Right lobe of liver (tissue), 6 donors: ENCODE results near the gene SLC13A5. TPM values are rescaled to one million over a fixed set of nuclear protein-coding genes. Genes with fewer than 3 reads are reported as not detected.

Source experiments
- ATAC-seq, 4 donors: fragments of 200-7000 bp; cut with Tn5 transposase; one replicate each; pipeline ENCODE4 v1.9.1; 2020; ENCODE audit warnings: mild to moderate bottlenecking in 4 of 4, moderate library complexity in 4 of 4
- DNase-seq, 3 donors: peaks; one replicate each; pipeline ENCODE4 v3.0.0-alpha.2; 2020
- H3K27ac ChIP-seq, 3 donors: fragments of 200-600 bp; one replicate each; pipeline ENCODE4 v1.8.0; 2022
- H3K27me3 ChIP-seq, 2 donors: fragments of 200-600 bp; one replicate each; pipeline ENCODE4 v1.8.0; 2022
- H3K36me3 ChIP-seq, 4 donors: fragments of 200-600 bp; sonication (generic) in 1 of 4; one replicate each; pipeline versions ENCODE4 v1.5.1 to v1.8.0; 2017 to 2022; ENCODE audit warnings: control low read depth in 1 of 4
- H3K4me1 ChIP-seq, 4 donors: fragments of 200-600 bp; sonication (generic) in 1 of 4; one replicate each; pipeline versions ENCODE4 v1.5.1 to v1.8.0; 2017 to 2022; ENCODE audit warnings: control low read depth in 1 of 4
- H3K4me3 ChIP-seq, 3 donors: fragments of 200-600 bp; one replicate each; pipeline ENCODE4 v1.8.0; 2022
- H3K9me3 ChIP-seq, 4 donors: fragments of 200-600 bp; sonication (generic) in 1 of 4; one replicate each; pipeline versions ENCODE4 v1.5.1 to v1.8.0; 2017 to 2022; ENCODE audit warnings: control low read depth in 1 of 4
- CTCF ChIP-seq, 4 donors: fragments of 200-600 bp in 3 of 4; fragments of 450-650 bp in 1 of 4; IDR thresholded peaks; one replicate each; pipeline versions ENCODE4 v1.5.1 to v1.8.0; 2016 to 2022; ENCODE audit warnings: antibody characterized with exemption in 4 of 4, mild to moderate bottlenecking in 2 of 4
- POLR2A ChIP-seq: fragments of 450-650 bp; IDR thresholded peaks from one replicate; pipeline ENCODE4 v1.6.1; 2017; ENCODE audit warnings: antibody characterized with exemption, mild to moderate bottlenecking
- WGBS: methylation state at CpG from one replicate; pipeline ENCODE4 v1.1.6; 2018; ENCODE audit warnings: low coverage, low lambda C conversion rate; ENCODE audit not compliant: insufficient coverage; ENCODE audit errors: missing lambda C conversion rate; 5-methylcytosine and 5-hydroxymethylcytosine counted together
- intact Hi-C, 2 donors: fragments of 100-400 bp; cut with DNase I; formaldehyde crosslinking; loops; one replicate each; pipeline versions ENCODE4 v1.11.2 to v1.14.1; 2022
- microRNA-seq, 2 donors: library from miRNA; unstranded; fragments of <30 nt; microRNA quantifications; one replicate each; pipeline ENCODE4, GENCODE V29; 2019 to 2020
- small RNA-seq, 2 experiments: library from RNA; depleted of rRNA; stranded (forward); fragments of <200 nt; gene quantifications; one replicate each; pipeline ENCODE3, GENCODE V24; 2016
- total RNA-seq, 6 experiments: library from RNA; depleted of rRNA in 2 of 6; stranded (reverse); fragments of >200 nt in 2 of 6; fragmentation: NEBNext Ultra II Directional in 3 of 6; extraction: Animal tissue kit (Norgen Biotek cat#: 25700) in 3 of 6; gene quantifications; one replicate each; pipeline versions ENCODE4 v1.1.0 to v1.2.4, GENCODE V29; 2016 to 2023
- donor health status: DM: no; HTN: yes; CAD: no.
- donor health status: DM: no; HTN: no; CAD: no.
- donor health status: DM: no; HTN: no; CAD: no.
- donor health status: DM: no; HTN: yes; CAD: no.
- donor health status: DM: no; HTN: yes; CAD: no.

SLC13A5 gene
- total RNA-seq, 6 experiments from 2014 or later = 142 to 383 (median 264) TPM

DNA sequence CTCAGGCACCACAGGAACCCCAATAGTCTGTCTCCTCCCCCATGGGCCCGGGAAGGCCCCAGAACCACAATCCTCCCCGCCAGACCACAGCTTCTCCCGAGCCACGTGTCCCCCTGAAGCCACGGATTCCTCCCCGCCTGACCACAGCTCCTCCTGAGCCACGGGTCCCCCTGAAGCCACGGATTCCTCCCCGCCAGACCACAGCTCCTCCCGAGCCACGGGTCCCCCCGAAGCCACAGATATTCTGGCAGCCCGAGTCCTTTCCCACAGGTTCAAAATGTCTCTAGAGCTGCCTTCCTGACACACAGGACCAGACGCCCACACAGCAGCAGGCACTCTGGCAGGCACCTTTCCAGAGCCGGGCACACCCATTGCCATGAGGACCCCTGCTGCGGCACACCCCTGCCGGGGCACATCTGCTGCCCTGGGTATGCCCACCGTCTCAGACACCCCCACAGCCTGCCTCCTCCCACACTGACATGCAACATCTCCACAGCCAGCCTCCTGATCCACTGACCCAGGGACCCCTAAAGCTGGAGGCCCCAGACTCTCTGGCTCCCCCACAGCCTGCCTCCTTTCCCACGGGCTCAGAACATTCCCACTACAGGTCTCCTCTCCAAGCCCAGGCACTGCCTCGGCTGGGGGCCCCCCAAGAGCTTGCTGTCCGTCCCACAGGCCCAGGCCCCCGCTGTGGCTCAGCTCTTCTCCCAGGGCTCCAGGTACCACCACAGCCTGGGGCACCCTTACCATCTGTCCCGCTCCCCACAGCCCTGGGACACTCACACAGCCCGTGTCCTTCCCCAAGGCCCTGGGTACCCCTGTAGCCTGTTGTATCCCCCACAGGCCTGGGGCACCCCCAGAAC is 74.9 kb downstream of the SLC13A5 start:
- no peak for DNase-seq
- no peak for TF ChIP-seq CTCF (IDR thresholded peaks at IDR 0.05)
- no peak for TF ChIP-seq POLR2A
- peaks cover 0 to 6% (median 2%) of the 10 kb centered on the region in 4 donors for H3K36me3 ChIP-seq
- no peaks in the 10 kb centered on the region for H3K27me3 ChIP-seq
- H3K9me3 ChIP-seq = no peaks in the 10 kb centered on the region
- H3K4me1 ChIP-seq = peaks cover 0 to 23% (median 9%) of the 10 kb centered on the region in 4 donors
- H3K27ac ChIP-seq = no peak overlapping the region
- WGBS = 87% methylated on average over 9 of the region's 24 CpGs
- no peak overlapping the region for H3K4me3 ChIP-seq
- intact Hi-C loops = loop anchor here (5.0 to 10.0 kb wide), 3 partner anchors 63 to 166 kb away; no protein-coding TSS in a partner anchor
- no peak for ATAC-seq

DNA sequence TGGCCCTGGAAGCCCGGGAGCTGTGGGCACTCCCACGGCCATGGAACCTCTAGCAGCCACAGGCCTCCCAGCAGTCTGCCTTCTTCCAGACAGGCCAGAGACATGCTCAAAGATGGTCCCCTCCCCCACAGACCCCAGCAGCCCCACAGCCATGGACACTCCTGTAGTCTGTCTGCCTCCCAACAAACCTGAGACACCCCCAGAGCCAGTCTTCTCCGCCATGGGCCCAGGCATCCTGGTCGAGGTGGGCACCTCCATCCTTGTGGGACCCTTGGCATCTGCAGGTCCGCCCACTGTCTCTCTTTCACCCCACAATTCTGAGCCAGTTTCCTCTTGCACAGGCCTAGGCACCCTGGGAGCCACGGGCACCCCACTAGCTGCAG is 75.7 kb downstream of the SLC13A5 start:
- Histone ChIP-seq H3K9me3 (no peaks in the 10 kb centered on the region), H3K27me3 (no peaks in the 10 kb centered on the region), H3K4me1 (peaks cover 0 to 18% (median 7%) of the 10 kb centered on the region in 4 donors), H3K36me3 (peaks cover 0 to 14% (median 2%) of the 10 kb centered on the region in 4 donors), H3K27ac (no peak overlapping the region), H3K4me3 (no peak overlapping the region)
- TF ChIP-seq CTCF (IDR thresholded peaks at IDR 0.05) (no peak), POLR2A (no peak)
- no CpG with 5 or more reads among the region's 6 CpGs for WGBS
- ATAC-seq (no peak), DNase-seq (no peak)
- intact Hi-C loops = loop anchor here (5.0 to 10.0 kb wide), 3 partner anchors 63 to 165 kb away; no protein-coding TSS in a partner anchor

GRCh38 chr17:6636616-6637457 is 76.3 kb downstream of the SLC13A5 start:
- TF ChIP-seq CTCF (IDR thresholded peaks at IDR 0.05) (no peak), POLR2A (no peak)
- ATAC-seq = no peak
- WGBS = 90% methylated on average over 6 of the region's 17 CpGs
- Histone ChIP-seq H3K4me1 (peaks cover 0 to 11% (median 4%) of the 10 kb centered on the region in 4 donors), H3K4me3 (no peak overlapping the region), H3K27ac (no peak overlapping the region), H3K9me3 (no peaks in the 10 kb centered on the region), H3K27me3 (no peaks in the 10 kb centered on the region), H3K36me3 (peaks cover 0 to 17% (median 4%) of the 10 kb centered on the region in 4 donors)
- no peak for DNase-seq
- intact Hi-C loops = loop anchor here (5.0 to 10.0 kb wide), 3 partner anchors 62 to 165 kb away; no protein-coding TSS in a partner anchor

DNA sequence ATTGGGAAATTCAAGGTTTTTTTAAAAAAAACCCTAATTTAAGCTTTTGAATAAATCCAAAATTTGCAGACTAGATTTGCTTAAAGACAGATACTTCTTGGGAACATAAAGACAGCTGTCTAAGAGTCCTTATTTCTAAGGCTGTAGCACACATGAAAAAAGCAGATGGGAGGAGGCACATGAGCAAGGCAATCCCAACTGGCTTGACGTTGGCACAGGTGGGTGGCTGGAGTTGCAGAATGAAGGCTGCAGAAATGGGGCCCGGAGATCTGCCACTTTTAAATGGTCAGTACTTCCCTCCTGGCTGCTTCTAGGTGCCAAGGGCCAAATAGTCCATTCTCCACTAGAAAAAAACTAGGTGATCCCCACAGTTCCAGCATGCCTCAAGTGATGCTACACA is 77.1 kb downstream of the SLC13A5 start:
- TF ChIP-seq POLR2A = no peak
- no peak for TF ChIP-seq CTCF (IDR thresholded peaks at IDR 0.05)
- 71% methylated on average over 1 of the region's 2 CpGs for WGBS
- DNase-seq (no peak), ATAC-seq (no peak)
- intact Hi-C loops = loop anchor here (5.0 to 10.0 kb wide), 3 partner anchors 61 to 164 kb away; no protein-coding TSS in a partner anchor
- H3K4me3 ChIP-seq = no peak overlapping the region
- H3K9me3 ChIP-seq = no peaks in the 10 kb centered on the region
- H3K36me3 ChIP-seq = peaks cover 0 to 23% (median 4%) of the 10 kb centered on the region in 4 donors
- H3K27ac ChIP-seq = no peak overlapping the region
- peaks cover 0 to 7% (median 3%) of the 10 kb centered on the region in 4 donors for H3K4me1 ChIP-seq
- no peaks in the 10 kb centered on the region for H3K27me3 ChIP-seq

Small RNA genes lying within 50 kb of the gene (microRNA-seq; reads per million reads assigned to microRNA genes)
- gene MIR4520-1 (0 reads per million in 2 donors), gene MIR4520-2 (0 reads per million in 2 donors)

Small RNA genes lying within 50 kb of the gene (small RNA-seq; reads per million reads assigned to genes)
- gene AC004706.2 (0 reads per million in 2 experiments), gene MIR4520-1 (0 reads per million in 2 experiments)

Other genes with a start within 250 kb of the SLC13A5 start
- gene PITPNM3, start 156.8 kb downstream of the SLC13A5 start, total RNA-seq = 1 to 10 TPM in 5 of 6 experiments, under 1 TPM in 1; 0.91 to 3.8 (median 1.2) TPM
- 1 to 10 TPM; 3.7 to 6.5 (median 4.9) TPM for gene KIAA0753, start 72.7 kb downstream of the SLC13A5 start, total RNA-seq
- gene TXNDC17, start 72.3 kb downstream of the SLC13A5 start, total RNA-seq = 100 to 1,000 TPM in 2 of 6 experiments, 10 to 100 TPM in 4; 50.4 to 204 (median 72.1) TPM
- 10 to 100 TPM in 2 of 6 experiments, 1 to 10 TPM in 4; 3.5 to 10.7 (median 7.4) TPM for gene MED31, start 61.8 kb downstream of the SLC13A5 start, total RNA-seq
- gene C17orf100, start 61.6 kb downstream of the SLC13A5 start, total RNA-seq = 1 to 10 TPM; 1.2 to 4.0 (median 1.9) TPM
- 10 to 100 TPM; 15.9 to 76.8 (median 42.7) TPM for gene XAF1, start 42.7 kb upstream of the SLC13A5 start, total RNA-seq
- gene FBXO39, start 62.8 kb upstream of the SLC13A5 start, total RNA-seq = 1 to 10 TPM in 1 of 6 experiments, under 1 TPM in 4, not detected in 1; 0.33 to 1.2 (median 0.49) TPM
- not detected for gene TEKT1, start 118.4 kb upstream of the SLC13A5 start, total RNA-seq